ENCODE measurements around the gene KRTAP19-6. TPM values are rescaled to one million over a fixed set of nuclear protein-coding genes. Genes with fewer than 3 reads are reported as not detected.

The KRTAP19-6 gene
- total and polyA plus RNA-seq, 10 of the 15 experiments (the other 5 are each of a cell fraction or from before 2014, with no cell fraction given) = not detected

- CTCF ChIA-PET = no interaction called here
- POLR2A ChIA-PET = interaction anchor here (0.6 kb wide), 1 partner anchor 153 kb away, joined by 8 read pairs; no protein-coding TSS in a partner anchor
- no peaks in the 10 kb centered on the region for H3K79me2 ChIP-seq (ENCODE audit: control insufficient read depth, insufficient read depth, low read length)
- no peak overlapping the region for H3K9ac ChIP-seq (ENCODE audit: control insufficient read depth, insufficient read depth, low read length)
- FAIRE-seq (no peak), DNase-seq (ENCODE audit: low read depth, low spot score) (no peak), ATAC-seq (no peak)
- no TSS peak for BruUV-seq (replicated peaks)
- no peak overlapping the region for H2AFZ ChIP-seq (ENCODE audit: control insufficient read depth, low read depth, low read length)
- H3K36me3 ChIP-seq (ENCODE audit: control insufficient read depth in 2 of 2, insufficient read depth in 2 of 2, low read length in 1 of 2) = no peaks in the 10 kb centered on the region
- H3K4me1 ChIP-seq (ENCODE audit: control insufficient read depth, insufficient read depth, low read length) = no peaks in the 10 kb centered on the region
- RAD21 ChIA-PET (ENCODE audit: unreplicated experiment) = no interaction called here
- WGBS (ENCODE audit: insufficient coverage, insufficient replicate concordance, low lambda C conversion rate, missing lambda C conversion rate) = 0% methylated on average over 6 of the region's 6 CpGs
- in situ Hi-C loops (cut with MboI) = no loop called here
- no peaks in the 10 kb centered on the region; the same call in 2 of the 3 replicates for H3K9me3 ChIP-seq (replicated peaks; ENCODE audit: control insufficient read depth, insufficient read depth, low read length)
- no peak overlapping the region for H3K4me3 ChIP-seq
- SMC1A ChIA-PET (ENCODE audit: uncharacterized antibody, unreplicated experiment) = no interaction called here
- no peaks in the 10 kb centered on the region for H3K27me3 ChIP-seq (replicated peaks in 1 of 2; ENCODE audit: control insufficient read depth in 2 of 2, insufficient read depth in 2 of 2, low read length in 1 of 2)
- no peak overlapping the region for H3K4me2 ChIP-seq (ENCODE audit: control insufficient read depth, insufficient read depth)
- intact Hi-C loops (cut with micrococcal nuclease; ENCODE audit: unreplicated experiment) = no loop called here
- no peaks in the 10 kb centered on the region for H4K20me1 ChIP-seq (ENCODE audit: control insufficient read depth, insufficient read depth)
- no peak overlapping the region for H3K27ac ChIP-seq (ENCODE audit: control insufficient read depth, insufficient read depth)
- TF ChIP-seq REST (IDR thresholded peaks at IDR 0.05; ENCODE audit: low read depth, low read length) (no peak), RBBP5 (conservative IDR thresholded peaks at IDR 0.05) (no peak), NR2F1 (conservative IDR thresholded peaks at IDR 0.05) (no peak), MYB (IDR thresholded peaks at IDR 0.05; ENCODE audit: borderline replicate concordance, low read depth, low read length) (no peak), EZH2 (IDR thresholded peaks at IDR 0.05; ENCODE audit: borderline replicate concordance, control insufficient read depth, low read depth, low read length) (no peak), MEF2A (IDR thresholded peaks at IDR 0.05; ENCODE audit: insufficient read depth, low read depth, low read length) (no peak), POLR2A (IDR thresholded peaks at IDR 0.05; ENCODE audit: low read depth, low read length) (no peak), ZNF592 (IDR thresholded peaks at IDR 0.05) (no peak), NRF1 (conservative IDR thresholded peaks at IDR 0.05; ENCODE audit: low read depth, low read length) (no peak), STAT3 (IDR thresholded peaks at IDR 0.05; ENCODE audit: low read depth, low read length) (no peak), MEF2B (IDR thresholded peaks at IDR 0.05; ENCODE audit: partially characterized antibody, poor library complexity, severe bottlenecking) (no peak)
- TF ChIP-seq, protein P1, sequence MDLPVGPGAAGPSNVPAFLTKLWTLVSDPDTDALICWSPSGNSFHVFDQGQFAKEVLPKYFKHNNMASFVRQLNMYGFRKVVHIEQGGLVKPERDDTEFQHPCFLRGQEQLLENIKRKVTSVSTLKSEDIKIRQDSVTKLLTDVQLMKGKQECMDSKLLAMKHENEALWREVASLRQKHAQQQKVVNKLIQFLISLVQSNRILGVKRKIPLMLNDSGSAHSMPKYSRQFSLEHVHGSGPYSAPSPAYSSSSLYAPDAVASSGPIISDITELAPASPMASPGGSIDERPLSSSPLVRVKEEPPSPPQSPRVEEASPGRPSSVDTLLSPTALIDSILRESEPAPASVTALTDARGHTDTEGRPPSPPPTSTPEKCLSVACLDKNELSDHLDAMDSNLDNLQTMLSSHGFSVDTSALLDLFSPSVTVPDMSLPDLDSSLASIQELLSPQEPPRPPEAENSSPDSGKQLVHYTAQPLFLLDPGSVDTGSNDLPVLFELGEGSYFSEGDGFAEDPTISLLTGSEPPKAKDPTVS (IDR thresholded peaks at IDR 0.05; ENCODE audit: low read depth, low read length) = no peak
Measured at GRCh38 chr21:30563072-30563471, 21.4 kb upstream of the KRTAP19-6 start.

All from GM12878 (cell line).